ENCODE measurements around the gene SLC6A3. TPM values are rescaled to one million over a fixed set of nuclear protein-coding genes. Genes with fewer than 3 reads are reported as not detected.

SLC6A3 gene
- total and polyA plus RNA-seq, 9 of the 15 experiments (the other 6 are each of a cell fraction or from before 2014, with no cell fraction given): not detected

DNA sequence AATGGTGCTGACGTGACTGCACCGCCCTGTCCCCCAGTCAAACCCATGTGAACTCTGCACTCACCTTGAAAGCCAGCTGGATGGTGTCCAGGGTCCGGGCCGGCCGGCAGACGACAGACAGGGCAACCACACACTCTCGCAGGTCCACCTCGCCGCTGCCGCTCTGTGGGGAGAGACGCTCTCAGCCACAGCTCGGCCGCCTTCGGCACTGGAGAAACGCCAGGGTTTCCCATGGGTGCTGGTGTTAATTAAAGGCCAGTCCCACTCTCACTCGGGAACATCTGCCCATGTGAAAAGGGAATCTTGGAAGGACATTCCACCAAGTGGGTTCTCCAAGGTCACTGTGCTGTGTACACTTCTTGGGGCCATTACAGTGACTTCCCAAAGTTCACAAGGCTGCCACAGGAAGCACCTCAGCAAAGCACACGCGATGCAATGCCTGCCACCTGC lies 25.5 kb upstream of the SLC6A3 start:
- no peaks in the 10 kb centered on the region; the same call in 1 of the 2 replicates for H4K20me1 ChIP-seq (replicated peaks; ENCODE audit: control insufficient read depth, insufficient read depth, low read length)
- no peaks in the 10 kb centered on the region for H3K79me2 ChIP-seq (ENCODE audit: control insufficient read depth, insufficient read depth, low read length)
- H3K4me1 ChIP-seq (replicated peaks in 1 of 2; ENCODE audit: control insufficient read depth in 2 of 2, insufficient read depth in 2 of 2, low read length in 2 of 2): peaks cover 0 to 15% of the 10 kb centered on the region in 2 experiments; a peak in 1 of 5 replicates
- no peaks in the 10 kb centered on the region for H3K9me1 ChIP-seq (ENCODE audit: control insufficient read depth, insufficient read depth, low read length)
- POLR2A ChIA-PET: no interaction called here
- H3K4me3 ChIP-seq: no peak overlapping the region
- H3K27me3 ChIP-seq (ENCODE audit: control insufficient read depth in 2 of 2, insufficient read depth in 2 of 2, low read length in 2 of 2): no peaks in the 10 kb centered on the region
- WGBS (ENCODE audit: insufficient coverage, low coverage, missing lambda C conversion rate): 37% methylated on average over 18 of the region's 18 CpGs
- no peak overlapping the region for H2AFZ ChIP-seq (ENCODE audit: low read depth, low read length)
- no peaks in the 10 kb centered on the region; the same call in 2 of the 3 replicates for H3K36me3 ChIP-seq (ENCODE audit: control insufficient read depth, insufficient read depth, low read length)
- no TSS peak for BruUV-seq (replicated peaks)
- no peak overlapping the region; a peak in 1 of 4 replicates for H3K9ac ChIP-seq (ENCODE audit: insufficient read depth in 1 of 2, low read depth in 2 of 2, low read length in 2 of 2)
- DNase-seq (ENCODE audit: extremely low read depth in 1 of 4, low spot score in 3 of 4): no peak
- peaks cover 1% of the 10 kb centered on the region; the same call in 1 of the 2 replicates for H3K9me3 ChIP-seq (replicated peaks; ENCODE audit: control insufficient read depth, insufficient read depth, low read depth, low read length)
- H3K27ac ChIP-seq (ENCODE audit: extremely low read depth, low read depth, low read length): no peak overlapping the region
- no peak for FAIRE-seq
- no peak for ATAC-seq
- CTCF ChIA-PET (ENCODE audit: low intra/inter-chr PET ratio): no interaction called here
- TF ChIP-seq CLOCK (CRISPR knock-in tag; IDR thresholded peaks at IDR 0.05; ENCODE audit: borderline replicate concordance): no peak
- intact Hi-C loops (cut with micrococcal nuclease): no loop called here
- no peak overlapping the region for H3K4me2 ChIP-seq (ENCODE audit: insufficient read depth, low read length)
- in situ Hi-C loops (cut with MboI): no loop called here
